ENCODE data around the gene LMCD1.

Gene LMCD1

GRCh38 chr3:8621141-8621540 lies 119.5 kb downstream of the LMCD1 start:
- Histone ChIP-seq H3K18ac (ENCODE audit: low read depth in 1 of 2, low read length in 2 of 2) (peak overlapping the region in 1 of 2 experiments; percentile 6), H2AFZ (ENCODE audit: low read depth, low read length) (no peak overlapping the region), H3K36me3 (ENCODE audit: control insufficient read depth in 1 of 2, insufficient read depth in 2 of 2, low read depth in 1 of 2, low read length in 2 of 2) (no peaks in the 10 kb centered on the region), H2BK120ac (ENCODE audit: low read depth, low read length) (no peak overlapping the region), H3K27ac (ENCODE audit: low read length, poor library complexity, severe bottlenecking) (no peak overlapping the region), H3K4me1 (ENCODE audit: control insufficient read depth, insufficient read depth, low read depth, low read length) (peaks cover 15% of the 10 kb centered on the region), H2BK12ac (ENCODE audit: low read length in 2 of 2) (peak overlapping the region; percentile 5 to 22), H3K4me3 (ENCODE audit: insufficient read depth in 1 of 2, low read depth in 1 of 2, low read length in 2 of 2) (no peak overlapping the region), H3K9me3 (ENCODE audit: control insufficient read depth, low read length) (peaks cover 5% of the 10 kb centered on the region), H4K91ac (ENCODE audit: low read length) (no peak overlapping the region), H2BK15ac (ENCODE audit: low read depth, poor library complexity, severe bottlenecking) (no peak overlapping the region), H3K14ac (ENCODE audit: low read length in 2 of 2) (no peak overlapping the region), H2AK5ac (ENCODE audit: low read length, severe bottlenecking) (peak overlapping the region; percentile 57), H4K8ac (ENCODE audit: low read length) (no peak overlapping the region), H3K27me3 (ENCODE audit: control insufficient read depth in 1 of 2, insufficient read depth in 1 of 2, low read length in 2 of 2) (peaks cover 0 to 25% of the 10 kb centered on the region in 2 experiments), H2BK5ac (ENCODE audit: low read depth, low read length, poor library complexity, severe bottlenecking) (no peak overlapping the region), H3K4me2 (ENCODE audit: low read length, poor library complexity, severe bottlenecking) (no peak overlapping the region), H3K9ac (ENCODE audit: low read length) (no peak overlapping the region), H3K79me1 (replicated peaks; ENCODE audit: low read length, poor library complexity, severe bottlenecking) (no peaks in the 10 kb centered on the region), H3K23ac (ENCODE audit: low read length in 2 of 2) (no peak overlapping the region), H3K4ac (ENCODE audit: low read depth in 1 of 2, low read length in 2 of 2) (no peak overlapping the region)
- WGBS, result 92% methylated on average over 3 of the region's 3 CpGs
- DNase-seq, result no peak

GRCh38 chr3:8621872-8622271 lies 120.2 kb downstream of the LMCD1 start:
- H3K4me3 ChIP-seq (ENCODE audit: insufficient read depth in 1 of 2, low read depth in 1 of 2, low read length in 2 of 2), result no peak overlapping the region
- H3K79me1 ChIP-seq (replicated peaks; ENCODE audit: low read length, poor library complexity, severe bottlenecking), result no peaks in the 10 kb centered on the region
- WGBS, result 33% methylated on average over 4 of the region's 4 CpGs

GRCh38 chr3:8622873-8623691 lies 121.5 kb downstream of the LMCD1 start:
- H2BK5ac ChIP-seq (ENCODE audit: low read depth, low read length, poor library complexity, severe bottlenecking), result no peak overlapping the region
- peak overlapping the region; percentile 76 to 94 for H2BK12ac ChIP-seq (ENCODE audit: low read length in 2 of 2)
- peak overlapping the region; percentile 84 for H4K91ac ChIP-seq (ENCODE audit: low read length)
- peak overlapping the region in 1 of 2 experiments; percentile 31 for H3K14ac ChIP-seq (ENCODE audit: low read length in 2 of 2)
- H3K79me1 ChIP-seq (replicated peaks; ENCODE audit: low read length, poor library complexity, severe bottlenecking), result no peaks in the 10 kb centered on the region
- H2BK15ac ChIP-seq (ENCODE audit: low read depth, poor library complexity, severe bottlenecking), result no peak overlapping the region
- H3K36me3 ChIP-seq (ENCODE audit: control insufficient read depth in 1 of 2, insufficient read depth in 2 of 2, low read depth in 1 of 2, low read length in 2 of 2), result no peaks in the 10 kb centered on the region
- peak overlapping the region; percentile 55 for H2AK5ac ChIP-seq (ENCODE audit: low read length, severe bottlenecking)
- peak overlapping the region; percentile 79 for H4K8ac ChIP-seq (ENCODE audit: low read length)
- H3K4ac ChIP-seq (ENCODE audit: low read depth in 1 of 2, low read length in 2 of 2), result no peak overlapping the region
- H3K23ac ChIP-seq (ENCODE audit: low read length in 2 of 2), result no peak overlapping the region
- H2BK120ac ChIP-seq (ENCODE audit: low read depth, low read length), result no peak overlapping the region
- H3K9me3 ChIP-seq (ENCODE audit: control insufficient read depth, low read length), result peaks cover 5% of the 10 kb centered on the region
- WGBS, result 53% methylated on average over 23 of the region's 24 CpGs
- no peak overlapping the region for H3K27ac ChIP-seq (ENCODE audit: low read length, poor library complexity, severe bottlenecking)
- H3K9ac ChIP-seq (ENCODE audit: low read length), result peak overlapping the region; percentile 80
- peaks cover 18% of the 10 kb centered on the region for H3K4me1 ChIP-seq (ENCODE audit: control insufficient read depth, insufficient read depth, low read depth, low read length)
- no peak overlapping the region for H3K4me2 ChIP-seq (ENCODE audit: low read length, poor library complexity, severe bottlenecking)
- peak overlapping the region in 1 of 2 experiments; percentile 57 for H3K4me3 ChIP-seq (ENCODE audit: insufficient read depth in 1 of 2, low read depth in 1 of 2, low read length in 2 of 2)
- H2AFZ ChIP-seq (ENCODE audit: low read depth, low read length), result peak overlapping the region; percentile 11
- peak overlapping the region; percentile 28 to 79 for H3K18ac ChIP-seq (ENCODE audit: low read depth in 1 of 2, low read length in 2 of 2)
- peaks cover 0 to 25% of the 10 kb centered on the region in 2 experiments for H3K27me3 ChIP-seq (ENCODE audit: control insufficient read depth in 1 of 2, insufficient read depth in 1 of 2, low read length in 2 of 2)
- peak; percentile 81 for DNase-seq

More at GRCh38 chr3:8621872-8622271, 120.2 kb downstream of the LMCD1 start:
- Histone ChIP-seq H3K4me1 (ENCODE audit: control insufficient read depth, insufficient read depth, low read depth, low read length) (peaks cover 16% of the 10 kb centered on the region), H3K27me3 (ENCODE audit: control insufficient read depth in 1 of 2, insufficient read depth in 1 of 2, low read length in 2 of 2) (peaks cover 0 to 25% of the 10 kb centered on the region in 2 experiments), H3K9me3 (ENCODE audit: control insufficient read depth, low read length) (peaks cover 5% of the 10 kb centered on the region), H2AK5ac (ENCODE audit: low read length, severe bottlenecking) (no peak overlapping the region), H3K4ac (ENCODE audit: low read depth in 1 of 2, low read length in 2 of 2) (no peak overlapping the region), H2AFZ (ENCODE audit: low read depth, low read length) (no peak overlapping the region), H2BK15ac (ENCODE audit: low read depth, poor library complexity, severe bottlenecking) (no peak overlapping the region), H2BK120ac (ENCODE audit: low read depth, low read length) (no peak overlapping the region), H4K91ac (ENCODE audit: low read length) (no peak overlapping the region), H3K18ac (ENCODE audit: low read depth in 1 of 2, low read length in 2 of 2) (no peak overlapping the region), H4K8ac (ENCODE audit: low read length) (no peak overlapping the region), H3K9ac (ENCODE audit: low read length) (peak overlapping the region; percentile 74), H3K36me3 (ENCODE audit: control insufficient read depth in 1 of 2, insufficient read depth in 2 of 2, low read depth in 1 of 2, low read length in 2 of 2) (no peaks in the 10 kb centered on the region), H2BK5ac (ENCODE audit: low read depth, low read length, poor library complexity, severe bottlenecking) (no peak overlapping the region), H3K23ac (ENCODE audit: low read length in 2 of 2) (no peak overlapping the region), H2BK12ac (ENCODE audit: low read length in 2 of 2) (no peak overlapping the region), H3K4me2 (ENCODE audit: low read length, poor library complexity, severe bottlenecking) (no peak overlapping the region), H3K27ac (ENCODE audit: low read length, poor library complexity, severe bottlenecking) (no peak overlapping the region), H3K14ac (ENCODE audit: low read length in 2 of 2) (no peak overlapping the region)
- peak; percentile 92 for DNase-seq

GRCh38 chr3:8623741-8624140 lies 122.1 kb downstream of the LMCD1 start:
- Histone ChIP-seq H3K4me3 (ENCODE audit: insufficient read depth in 1 of 2, low read depth in 1 of 2, low read length in 2 of 2) (no peak overlapping the region), H3K4me1 (ENCODE audit: control insufficient read depth, insufficient read depth, low read depth, low read length) (peaks cover 18% of the 10 kb centered on the region), H3K79me1 (replicated peaks; ENCODE audit: low read length, poor library complexity, severe bottlenecking) (no peaks in the 10 kb centered on the region), H2BK12ac (ENCODE audit: low read length in 2 of 2) (peak overlapping the region in 1 of 2 experiments; percentile 34), H2AK5ac (ENCODE audit: low read length, severe bottlenecking) (no peak overlapping the region), H3K4ac (ENCODE audit: low read depth in 1 of 2, low read length in 2 of 2) (no peak overlapping the region), H3K14ac (ENCODE audit: low read length in 2 of 2) (peak overlapping the region in 1 of 2 experiments; percentile 29), H3K27ac (ENCODE audit: low read length, poor library complexity, severe bottlenecking) (no peak overlapping the region), H2BK5ac (ENCODE audit: low read depth, low read length, poor library complexity, severe bottlenecking) (no peak overlapping the region), H3K9ac (ENCODE audit: low read length) (no peak overlapping the region), H2BK15ac (ENCODE audit: low read depth, poor library complexity, severe bottlenecking) (no peak overlapping the region), H3K27me3 (ENCODE audit: control insufficient read depth in 1 of 2, insufficient read depth in 1 of 2, low read length in 2 of 2) (peaks cover 0 to 25% of the 10 kb centered on the region in 2 experiments), H3K36me3 (ENCODE audit: control insufficient read depth in 1 of 2, insufficient read depth in 2 of 2, low read depth in 1 of 2, low read length in 2 of 2) (no peaks in the 10 kb centered on the region), H4K8ac (ENCODE audit: low read length) (no peak overlapping the region), H3K4me2 (ENCODE audit: low read length, poor library complexity, severe bottlenecking) (no peak overlapping the region), H3K23ac (ENCODE audit: low read length in 2 of 2) (no peak overlapping the region), H3K18ac (ENCODE audit: low read depth in 1 of 2, low read length in 2 of 2) (no peak overlapping the region), H4K91ac (ENCODE audit: low read length) (peak overlapping the region; percentile 48), H3K9me3 (ENCODE audit: control insufficient read depth, low read length) (peaks cover 5% of the 10 kb centered on the region), H2BK120ac (ENCODE audit: low read depth, low read length) (no peak overlapping the region), H2AFZ (ENCODE audit: low read depth, low read length) (no peak overlapping the region)
- WGBS, result 83% methylated on average over 14 of the region's 14 CpGs
- DNase-seq, result no peak

All from mesenchymal stem cell (in vitro differentiated cells and primary cell).